ENCODE measurements around the gene LRBA.

- TF ChIP-seq CTCF (IDR thresholded peaks at IDR 0.05): no peak
- TF ChIP-seq POLR2A (IDR thresholded peaks at IDR 0.05; ENCODE audit: low read depth): no peak
Measured at GRCh38 chr4:150816491-150816890, 198.6 kb downstream of the LRBA start.
